Subcutaneous adipose tissue (tissue), 4 donors: Measurements from ENCODE around the gene MYH11. TPM values are rescaled to one million over a fixed set of nuclear protein-coding genes. Genes with fewer than 3 reads are reported as not detected.

Experiments used
- total RNA-seq, 4 donors: library from RNA; depleted of rRNA; stranded (reverse); fragments of >200 nt; gene quantifications; one replicate each; pipeline ENCODE4 v1.1.0, GENCODE V29; 2016
- TF ChIP-seq, protein P1 (sequence below): fragments of 450-650 bp; IDR thresholded peaks from one replicate; pipeline ENCODE4 v1.5.1; 2016; ENCODE audit warnings: low read depth, mild to moderate bottlenecking, control low read depth, antibody characterized with exemption, moderate library complexity

The MYH11 gene
- total RNA-seq, 4 donors from 2014 or later, result 9.5 to 43.7 (median 23.0) TPM

DNA sequence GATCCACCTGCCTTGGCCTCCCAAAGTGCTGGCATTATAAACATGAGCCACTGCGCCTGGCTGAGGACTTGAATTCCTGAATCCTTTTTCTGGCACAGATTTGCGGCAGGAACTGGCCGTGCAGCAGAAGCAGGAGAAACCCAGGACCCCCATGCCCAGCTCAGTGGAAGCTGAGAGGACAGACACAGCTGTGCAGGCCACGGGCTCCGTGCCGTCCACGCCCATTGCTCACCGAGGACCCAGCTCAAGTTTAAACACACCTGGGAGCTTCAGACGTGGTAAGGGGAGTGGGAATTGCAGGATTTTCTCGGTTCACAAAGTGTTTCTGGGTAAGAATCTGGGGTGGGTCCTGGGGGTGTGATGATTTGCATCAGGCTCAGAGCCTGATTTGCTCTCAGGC, 165.8 kb downstream of the MYH11 start:
- TF ChIP-seq, protein P1, sequence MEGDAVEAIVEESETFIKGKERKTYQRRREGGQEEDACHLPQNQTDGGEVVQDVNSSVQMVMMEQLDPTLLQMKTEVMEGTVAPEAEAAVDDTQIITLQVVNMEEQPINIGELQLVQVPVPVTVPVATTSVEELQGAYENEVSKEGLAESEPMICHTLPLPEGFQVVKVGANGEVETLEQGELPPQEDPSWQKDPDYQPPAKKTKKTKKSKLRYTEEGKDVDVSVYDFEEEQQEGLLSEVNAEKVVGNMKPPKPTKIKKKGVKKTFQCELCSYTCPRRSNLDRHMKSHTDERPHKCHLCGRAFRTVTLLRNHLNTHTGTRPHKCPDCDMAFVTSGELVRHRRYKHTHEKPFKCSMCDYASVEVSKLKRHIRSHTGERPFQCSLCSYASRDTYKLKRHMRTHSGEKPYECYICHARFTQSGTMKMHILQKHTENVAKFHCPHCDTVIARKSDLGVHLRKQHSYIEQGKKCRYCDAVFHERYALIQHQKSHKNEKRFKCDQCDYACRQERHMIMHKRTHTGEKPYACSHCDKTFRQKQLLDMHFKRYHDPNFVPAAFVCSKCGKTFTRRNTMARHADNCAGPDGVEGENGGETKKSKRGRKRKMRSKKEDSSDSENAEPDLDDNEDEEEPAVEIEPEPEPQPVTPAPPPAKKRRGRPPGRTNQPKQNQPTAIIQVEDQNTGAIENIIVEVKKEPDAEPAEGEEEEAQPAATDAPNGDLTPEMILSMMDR, result no peak

DNA sequence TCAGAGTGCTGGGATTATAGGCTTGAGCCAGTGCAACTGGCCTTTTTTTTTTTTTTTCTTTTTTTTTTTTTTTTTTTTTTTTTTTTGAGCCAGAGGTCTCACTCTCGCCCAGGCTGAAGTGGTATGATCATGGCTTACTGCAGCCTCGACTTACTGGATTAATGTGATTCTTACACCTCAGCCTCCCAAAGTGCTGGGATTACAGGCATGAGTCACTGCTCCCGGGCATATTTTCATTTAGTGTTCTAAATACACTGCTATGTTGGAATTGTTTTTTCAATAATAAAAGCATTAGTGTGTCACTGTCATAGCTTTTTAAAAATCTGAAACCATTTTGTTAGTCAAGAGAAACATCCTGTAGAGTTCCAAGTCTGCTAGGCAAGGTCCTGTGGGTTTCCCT, 166.5 kb downstream of the MYH11 start:
- TF ChIP-seq, protein P1, result no peak

DNA sequence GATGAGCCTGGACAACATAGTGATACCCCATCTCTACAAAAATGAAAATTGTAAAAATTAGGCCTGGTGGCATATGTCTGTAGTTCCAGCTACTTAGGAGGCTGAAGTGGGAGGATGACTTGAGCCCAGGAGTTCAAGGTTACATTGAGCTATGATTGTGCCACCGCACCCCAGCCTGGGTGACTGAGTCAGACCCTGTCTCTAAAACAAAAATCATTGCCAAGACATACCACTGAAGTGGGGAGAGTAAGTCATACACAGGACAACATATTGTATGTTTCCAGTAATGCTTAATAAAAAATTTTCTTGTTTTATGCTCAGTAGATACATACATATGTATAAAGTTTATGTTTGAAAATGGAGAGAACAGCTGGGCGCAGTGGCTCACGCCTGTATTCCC, 167.5 kb downstream of the MYH11 start:
- TF ChIP-seq, protein P1, result no peak

DNA sequence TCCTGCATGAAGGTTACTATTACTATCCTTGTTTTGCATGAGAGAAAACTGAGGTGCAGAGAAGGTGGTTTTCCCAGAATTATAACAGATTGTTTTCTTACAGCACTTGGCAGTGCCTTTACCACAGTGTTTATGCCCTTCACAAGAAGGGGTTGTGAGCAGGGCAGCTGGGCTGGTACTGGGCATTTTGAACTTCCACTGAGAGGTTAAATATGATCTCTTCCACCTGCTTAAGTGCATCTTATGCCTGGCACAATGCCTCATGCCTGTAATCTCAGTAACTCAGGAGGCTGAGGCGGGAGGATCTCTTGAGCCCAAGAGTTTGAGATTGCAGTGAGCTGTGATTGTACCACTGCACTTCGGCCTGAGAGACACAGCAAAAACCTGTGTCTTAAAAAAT, 170.5 kb downstream of the MYH11 start:
- TF ChIP-seq, protein P1, result no peak

DNA sequence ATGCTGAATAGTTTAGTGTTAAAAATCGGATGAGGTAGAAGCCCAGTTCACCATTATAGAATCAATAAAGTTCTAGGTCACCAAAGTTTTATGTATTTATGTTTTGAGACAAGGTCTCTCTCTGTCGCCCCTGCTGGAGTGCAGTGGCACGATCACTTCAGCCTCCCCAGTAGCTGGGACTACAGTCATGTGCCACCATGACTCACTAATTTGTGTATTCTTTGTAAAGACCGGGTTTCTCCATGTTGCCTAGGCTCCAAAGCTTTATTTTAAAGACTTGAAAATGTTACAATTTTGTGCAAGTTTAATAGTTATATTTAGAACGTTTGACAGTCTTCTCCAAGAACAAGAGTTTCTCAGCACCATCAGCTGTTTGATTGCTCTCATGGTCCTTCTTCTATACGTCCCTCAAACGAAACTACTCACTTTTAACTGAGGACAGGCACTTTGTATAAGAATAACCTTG, 174.7 kb downstream of the MYH11 start:
- TF ChIP-seq, protein P1, result no peak

DNA sequence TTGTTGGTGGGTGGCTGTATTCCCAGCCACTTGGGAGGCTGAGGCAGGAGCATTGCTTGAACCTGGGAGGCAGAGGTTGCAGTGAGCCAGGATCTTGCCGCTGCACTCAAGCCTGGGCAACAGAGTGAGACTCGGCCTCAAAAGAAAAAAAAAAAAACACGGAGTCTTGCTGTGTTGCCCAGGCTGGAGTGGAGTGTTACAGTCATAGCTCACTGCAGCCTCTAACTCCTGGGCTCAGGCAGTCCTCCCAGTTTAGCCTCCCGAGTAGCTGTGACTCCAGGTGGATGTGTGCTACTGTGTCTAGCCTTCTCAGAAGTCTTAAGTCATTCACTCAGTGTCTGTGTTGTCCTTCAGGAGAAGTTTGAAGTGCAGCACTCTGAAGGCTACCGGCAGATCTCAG, 179.4 kb downstream of the MYH11 start:
- TF ChIP-seq, protein P1, result no peak

DNA sequence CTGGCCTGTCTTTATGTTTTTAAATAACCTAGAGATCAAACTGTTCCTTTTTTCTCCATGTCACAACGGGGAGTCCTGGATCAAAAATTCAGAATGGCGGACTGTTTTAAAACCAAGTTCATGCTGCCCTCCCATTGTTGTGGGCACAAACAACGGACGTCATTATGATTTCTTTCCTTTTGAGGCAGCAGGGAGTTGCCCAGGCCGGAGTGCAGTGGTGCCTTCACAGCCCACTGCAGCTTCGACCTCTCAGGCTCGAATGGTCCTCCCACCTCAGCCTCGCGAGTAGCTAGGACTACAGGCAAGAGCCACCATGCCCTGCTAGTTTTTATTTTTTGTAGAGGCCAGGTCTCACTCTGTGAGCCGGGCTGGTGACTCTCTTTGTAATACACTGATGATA, 180.3 kb downstream of the MYH11 start:
- TF ChIP-seq, protein P1, result no peak
